H9 (cell line): ENCODE data around the gene NGDN. TPM values are rescaled to one million over a fixed set of nuclear protein-coding genes. Genes with fewer than 3 reads are reported as not detected.

Experiments
- DNase-seq: peaks from one replicate; pipeline ENCODE4 v3.0.0-alpha.2; 2017
- H2AFZ ChIP-seq: one replicate; pipeline ENCODE4 v1.6.1; 2013; ENCODE audit warnings: mild to moderate bottlenecking, low read length, control low read depth, moderate library complexity
- H2AK5ac ChIP-seq: 2 replicates; pipeline ENCODE4 v1.6.1; 2013; ENCODE audit warnings: low read length, control low read depth, mixed read lengths; ENCODE audit not compliant: insufficient read length
- H2BK120ac ChIP-seq: one replicate; pipeline ENCODE4 v1.6.1; 2013; ENCODE audit warnings: low read depth, mild to moderate bottlenecking, low read length, control low read depth, inconsistent platforms; ENCODE audit not compliant: poor library complexity, severe bottlenecking
- H2BK12ac ChIP-seq: 2 replicates; pipeline ENCODE4 v1.6.1; 2013; ENCODE audit warnings: low read length, control low read depth, mixed read lengths, low read depth; ENCODE audit not compliant: insufficient read length
- H2BK15ac ChIP-seq: 2 replicates; pipeline ENCODE4 v1.6.1; 2013; ENCODE audit warnings: low read depth, low read length, control low read depth
- H2BK20ac ChIP-seq: one replicate; pipeline ENCODE4 v1.6.1; 2013; ENCODE audit warnings: low read depth, mild to moderate bottlenecking, low read length, control low read depth, inconsistent platforms; ENCODE audit not compliant: poor library complexity, severe bottlenecking
- H2BK5ac ChIP-seq: 2 replicates; pipeline ENCODE4 v1.6.1; 2013; ENCODE audit warnings: low read length, control low read depth, mixed read lengths; ENCODE audit not compliant: insufficient read length
- H3K14ac ChIP-seq: 2 replicates; pipeline ENCODE4 v1.6.1; 2013; ENCODE audit warnings: low read length, control low read depth; ENCODE audit not compliant: insufficient read depth
- H3K18ac ChIP-seq: 2 replicates; pipeline ENCODE4 v1.6.1; 2013; ENCODE audit warnings: low read depth, mild to moderate bottlenecking, mixed read lengths, low read length, control low read depth; ENCODE audit not compliant: insufficient read length
- H3K23ac ChIP-seq: 2 replicates; pipeline ENCODE4 v1.6.1; 2013; ENCODE audit warnings: low read length, control low read depth, mixed read lengths, low read depth; ENCODE audit not compliant: insufficient read length
- H3K23me2 ChIP-seq: 2 replicates; pipeline ENCODE4 v1.6.1; 2013; ENCODE audit warnings: low read depth, mild to moderate bottlenecking, mixed read lengths, low read length, control low read depth; ENCODE audit not compliant: insufficient read length, poor library complexity, severe bottlenecking
- H3K27ac ChIP-seq: 2 replicates; pipeline ENCODE4 v1.5.1; 2013; ENCODE audit warnings: low read length, control low read depth, mixed read lengths, low read depth; ENCODE audit not compliant: insufficient read length
- H3K27me3 ChIP-seq: 2 replicates; pipeline ENCODE4 v1.6.1; 2013; ENCODE audit warnings: low read length, control low read depth, inconsistent platforms; ENCODE audit not compliant: insufficient read depth
- H3K4ac ChIP-seq: 2 replicates; pipeline ENCODE4 v1.6.1; 2013; ENCODE audit warnings: low read depth, mild to moderate bottlenecking, control low read depth, inconsistent platforms, low read length, moderate library complexity
- H3K4me1 ChIP-seq: 2 replicates; pipeline ENCODE4 v1.6.1; 2013; ENCODE audit warnings: low read length, control low read depth, inconsistent platforms; ENCODE audit not compliant: insufficient read depth
- H3K4me2 ChIP-seq: 2 replicates; pipeline ENCODE4 v1.6.1; 2013; ENCODE audit warnings: low read length, control low read depth, mixed read lengths; ENCODE audit not compliant: insufficient read length, insufficient read depth
- H3K56ac ChIP-seq: 2 replicates; pipeline ENCODE4 v1.6.1; 2013; ENCODE audit warnings: low read depth, mild to moderate bottlenecking, mixed read lengths, low read length, control low read depth; ENCODE audit not compliant: insufficient read length
- H3K79me1 ChIP-seq: 2 replicates; pipeline ENCODE4 v1.6.1; 2013; ENCODE audit warnings: low read depth, mild to moderate bottlenecking, moderate library complexity, low read length, control low read depth, inconsistent platforms; ENCODE audit not compliant: insufficient read depth, poor library complexity, severe bottlenecking
- H3K79me2 ChIP-seq: 2 replicates; pipeline ENCODE4 v1.6.1; 2013; ENCODE audit warnings: low read length, control low read depth, inconsistent platforms; ENCODE audit not compliant: insufficient read depth
- H3K9ac ChIP-seq: 2 replicates; pipeline ENCODE4 v1.6.1; 2013; ENCODE audit warnings: low read length, control low read depth, mixed read lengths; ENCODE audit not compliant: insufficient read length; ENCODE audit errors: extremely low read depth
- H3K9me3 ChIP-seq: one replicate; pipeline ENCODE4 v1.6.1; 2013; ENCODE audit warnings: low read depth, low read length, inconsistent platforms; ENCODE audit not compliant: control insufficient read depth
- H3T11ph ChIP-seq: one replicate; pipeline ENCODE4 v1.6.1; 2013; ENCODE audit warnings: mild to moderate bottlenecking, low read length, control low read depth, inconsistent platforms
- H4K20me1 ChIP-seq: one replicate; pipeline ENCODE4 v1.6.1; 2013; ENCODE audit not compliant: control insufficient read depth, insufficient read length, insufficient read depth
- H4K5ac ChIP-seq: 2 replicates; pipeline ENCODE4 v1.6.1; 2013; ENCODE audit warnings: low read depth, mild to moderate bottlenecking, mixed read lengths, low read length, control low read depth; ENCODE audit not compliant: insufficient read length
- H4K8ac ChIP-seq: replicated peaks from 2 replicates; pipeline ENCODE4 v1.6.1; 2013; ENCODE audit warnings: low read length, control low read depth, mixed read lengths, low read depth; ENCODE audit not compliant: insufficient read length
- H4K91ac ChIP-seq: 2 replicates; pipeline ENCODE4 v1.6.1; 2013; ENCODE audit warnings: low read depth, mild to moderate bottlenecking, moderate library complexity, mixed read lengths, low read length, control low read depth; ENCODE audit not compliant: insufficient read length
- H3K27ac Mint-ChIP-seq, 3 experiments: 2 replicates in 2 of 3; 3 replicates in 1 of 3; pipeline ENCODE4 v1.8.0; 2020 to 2021; ENCODE audit warnings: mixed read lengths in 3 of 3, mild to moderate bottlenecking in 1 of 3, moderate library complexity in 1 of 3
- H3K27me3 Mint-ChIP-seq: 2 replicates; pipeline ENCODE4 v1.8.0; 2021; ENCODE audit warnings: low read depth, mild to moderate bottlenecking, moderate library complexity, mixed read lengths
- H3K36me3 Mint-ChIP-seq, 3 experiments: 2 replicates in 2 of 3; 3 replicates in 1 of 3; pipeline ENCODE4 v1.8.0; 2020 to 2021; ENCODE audit warnings: low read depth in 3 of 3, mixed read lengths in 3 of 3; ENCODE audit not compliant: insufficient read depth in 1 of 3
- H3K4me1 Mint-ChIP-seq, 2 experiments: 2 replicates each; pipeline ENCODE4 v1.8.0; 2020; ENCODE audit warnings: mixed read lengths in 2 of 2
- H3K4me3 Mint-ChIP-seq, 2 experiments: 2 replicates in 1 of 2; 3 replicates in 1 of 2; pipeline ENCODE4 v1.8.0; 2020 to 2021; ENCODE audit warnings: mild to moderate bottlenecking in 2 of 2, mixed read lengths in 2 of 2, moderate library complexity in 1 of 2
- H3K9me3 Mint-ChIP-seq, 2 experiments: 2 replicates in 1 of 2; 3 replicates in 1 of 2; pipeline ENCODE4 v1.8.0; 2020; ENCODE audit warnings: mild to moderate bottlenecking in 2 of 2, mixed read lengths in 2 of 2, moderate library complexity in 1 of 2
- WGBS: extraction: QIAGEN DNeasy Blood & Tissue Kit; methylation state at CpG from one replicate; pipeline ENCODE4 v1.1.7; 2013; ENCODE audit warnings: missing lambda C conversion rate, low lambda C conversion rate, mixed read lengths; ENCODE audit not compliant: insufficient read length; ENCODE audit errors: extremely low coverage; 5-methylcytosine and 5-hydroxymethylcytosine counted together
- total RNA-seq: library from RNA; stranded (reverse); gene quantifications from 2 replicates; pipeline ENCODE4 v1.2.1, GENCODE V29; 2021
- TF ChIP-seq, protein P1 (sequence below): fragments of 200-600 bp; sonication (generic); conservative IDR thresholded peaks from 3 replicates; pipeline ENCODE4 v1.8.0; 2021; ENCODE audit warnings: antibody characterized with exemption, mild to moderate bottlenecking

Gene NGDN
- total RNA-seq, 1 experiment from 2014 or later = 53.1 TPM

DNA sequence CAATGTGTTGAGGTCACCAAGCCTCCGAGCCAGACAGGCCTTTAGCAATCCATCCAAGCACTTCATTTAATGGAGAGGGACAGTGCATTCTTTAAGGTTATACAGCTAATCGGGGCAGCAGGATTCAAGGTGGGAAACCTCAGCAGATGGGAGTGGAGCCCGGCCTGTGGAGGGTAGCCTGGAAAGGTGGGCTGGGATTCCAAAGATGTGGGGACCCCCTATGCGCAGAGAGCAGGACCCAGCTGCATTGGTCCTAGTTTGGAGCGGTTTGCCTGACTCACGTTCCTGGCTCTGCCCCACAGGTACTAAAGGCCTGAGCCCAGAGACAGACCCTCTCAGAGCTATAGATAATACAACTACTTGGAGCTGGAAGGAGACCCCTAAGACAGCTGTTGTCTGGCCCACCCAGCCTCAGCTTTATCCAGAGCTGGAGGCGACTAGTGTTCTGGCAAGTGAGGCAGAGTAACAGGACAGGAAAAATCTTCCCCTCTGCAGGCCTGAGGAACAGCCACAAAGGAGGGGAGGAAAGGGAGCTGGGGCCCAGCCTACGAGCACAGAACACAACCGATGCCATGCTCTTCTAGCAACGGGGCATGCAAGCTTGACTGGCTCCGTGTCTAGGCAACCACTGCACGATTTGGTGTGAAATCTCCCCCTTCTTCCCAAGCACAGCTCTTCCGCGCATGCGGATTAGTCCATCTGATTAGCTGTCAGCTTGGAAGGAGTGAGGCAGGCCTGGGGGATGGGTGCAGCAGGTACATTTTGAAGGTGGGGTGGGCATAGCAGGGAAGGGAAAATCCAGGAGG is 33.0 kb upstream of the NGDN start:
- no peaks in the 10 kb centered on the region for H3K79me1 ChIP-seq
- no peaks in the 10 kb centered on the region for H3K79me2 ChIP-seq
- WGBS = no CpG with 5 or more reads among the region's 15 CpGs
- no peak overlapping the region for H3K18ac ChIP-seq
- no peak overlapping the region for H2AK5ac ChIP-seq
- no peak overlapping the region for H2BK12ac ChIP-seq
- H2BK5ac ChIP-seq = no peak overlapping the region
- no peak overlapping the region for H3T11ph ChIP-seq
- H3K27ac ChIP-seq = no peak overlapping the region
- TF ChIP-seq, protein P1, sequence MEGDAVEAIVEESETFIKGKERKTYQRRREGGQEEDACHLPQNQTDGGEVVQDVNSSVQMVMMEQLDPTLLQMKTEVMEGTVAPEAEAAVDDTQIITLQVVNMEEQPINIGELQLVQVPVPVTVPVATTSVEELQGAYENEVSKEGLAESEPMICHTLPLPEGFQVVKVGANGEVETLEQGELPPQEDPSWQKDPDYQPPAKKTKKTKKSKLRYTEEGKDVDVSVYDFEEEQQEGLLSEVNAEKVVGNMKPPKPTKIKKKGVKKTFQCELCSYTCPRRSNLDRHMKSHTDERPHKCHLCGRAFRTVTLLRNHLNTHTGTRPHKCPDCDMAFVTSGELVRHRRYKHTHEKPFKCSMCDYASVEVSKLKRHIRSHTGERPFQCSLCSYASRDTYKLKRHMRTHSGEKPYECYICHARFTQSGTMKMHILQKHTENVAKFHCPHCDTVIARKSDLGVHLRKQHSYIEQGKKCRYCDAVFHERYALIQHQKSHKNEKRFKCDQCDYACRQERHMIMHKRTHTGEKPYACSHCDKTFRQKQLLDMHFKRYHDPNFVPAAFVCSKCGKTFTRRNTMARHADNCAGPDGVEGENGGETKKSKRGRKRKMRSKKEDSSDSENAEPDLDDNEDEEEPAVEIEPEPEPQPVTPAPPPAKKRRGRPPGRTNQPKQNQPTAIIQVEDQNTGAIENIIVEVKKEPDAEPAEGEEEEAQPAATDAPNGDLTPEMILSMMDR = no peak
- DNase-seq = no peak
- H4K91ac ChIP-seq = no peak overlapping the region
- no peak overlapping the region for H3K4me2 ChIP-seq
- no peak overlapping the region for H4K5ac ChIP-seq
- H3K4me1 ChIP-seq = no peaks in the 10 kb centered on the region
- no peaks in the 10 kb centered on the region; a peak in 1 of 5 replicates for H3K9me3 Mint-ChIP-seq
- peaks cover 2% of the 10 kb centered on the region for H3K23me2 ChIP-seq
- H2AFZ ChIP-seq = no peak overlapping the region
- no peaks in the 10 kb centered on the region; the same call in 1 of the 2 replicates for H3K27me3 ChIP-seq
- peaks cover 25 to 34% of the 10 kb centered on the region in 2 experiments for H3K4me1 Mint-ChIP-seq
- peak overlapping the region; percentile 22 for H3K14ac ChIP-seq
- H2BK120ac ChIP-seq = no peak overlapping the region
- no peaks in the 10 kb centered on the region for H4K20me1 ChIP-seq
- no peak overlapping the region for H3K4me3 Mint-ChIP-seq
- H3K4ac ChIP-seq = no peak overlapping the region
- no peak overlapping the region for H2BK15ac ChIP-seq
- no peak overlapping the region for H3K23ac ChIP-seq
- no peak overlapping the region for H3K56ac ChIP-seq
- H3K27ac Mint-ChIP-seq = peak overlapping the region in 1 of 3 experiments; percentile 50; a peak in 1 of 7 replicates
- H3K9me3 ChIP-seq = no peaks in the 10 kb centered on the region
- no peak overlapping the region for H3K9ac ChIP-seq
- no peaks in the 10 kb centered on the region for H3K36me3 Mint-ChIP-seq
- H3K27me3 Mint-ChIP-seq = peaks cover 52% of the 10 kb centered on the region
- no peak overlapping the region for H2BK20ac ChIP-seq
- no peak overlapping the region for H4K8ac ChIP-seq
